ENCODE data around the gene SIN3B.

The SIN3B gene

DNA sequence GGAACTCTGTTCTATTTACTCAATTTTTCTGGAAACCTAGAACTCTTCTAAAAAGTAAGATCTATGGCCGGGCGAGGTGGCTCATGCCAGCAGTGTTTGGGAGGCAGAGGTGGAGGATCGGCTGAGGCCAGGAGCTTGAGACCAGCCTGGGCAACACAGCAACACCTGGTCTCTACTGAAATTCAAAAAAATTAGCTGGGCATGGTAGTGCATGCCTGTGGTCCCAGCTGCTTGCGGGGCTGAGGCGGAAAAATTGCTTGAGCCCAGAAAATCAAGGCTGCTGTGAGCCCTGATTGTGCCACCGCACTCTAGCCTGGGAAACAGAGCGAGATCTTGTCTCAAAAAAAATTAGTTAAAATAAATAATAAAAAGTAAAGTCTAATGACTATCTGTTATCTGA lies 88.2 kb downstream of the SIN3B start:
- no peak for DNase-seq

DNA sequence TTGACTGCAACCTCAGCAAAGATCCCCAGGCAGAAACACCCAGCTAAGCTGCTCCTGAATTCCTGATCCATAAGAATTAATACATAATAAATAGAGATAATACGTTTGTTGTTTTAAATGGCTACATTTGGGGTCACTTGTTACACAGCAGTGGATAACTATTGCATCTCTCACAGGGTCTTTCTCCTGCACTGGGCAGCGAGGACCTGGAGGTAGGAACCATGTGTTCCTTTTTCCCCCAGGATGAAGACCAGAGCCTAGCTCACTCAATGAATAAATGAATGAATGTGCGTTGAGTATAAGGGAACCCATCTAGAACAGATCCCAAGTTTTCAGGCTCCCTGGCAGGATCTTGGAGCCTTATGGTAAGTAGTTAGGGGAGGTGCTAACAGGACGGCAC lies 90.3 kb downstream of the SIN3B start:
- no peak for DNase-seq

DNA sequence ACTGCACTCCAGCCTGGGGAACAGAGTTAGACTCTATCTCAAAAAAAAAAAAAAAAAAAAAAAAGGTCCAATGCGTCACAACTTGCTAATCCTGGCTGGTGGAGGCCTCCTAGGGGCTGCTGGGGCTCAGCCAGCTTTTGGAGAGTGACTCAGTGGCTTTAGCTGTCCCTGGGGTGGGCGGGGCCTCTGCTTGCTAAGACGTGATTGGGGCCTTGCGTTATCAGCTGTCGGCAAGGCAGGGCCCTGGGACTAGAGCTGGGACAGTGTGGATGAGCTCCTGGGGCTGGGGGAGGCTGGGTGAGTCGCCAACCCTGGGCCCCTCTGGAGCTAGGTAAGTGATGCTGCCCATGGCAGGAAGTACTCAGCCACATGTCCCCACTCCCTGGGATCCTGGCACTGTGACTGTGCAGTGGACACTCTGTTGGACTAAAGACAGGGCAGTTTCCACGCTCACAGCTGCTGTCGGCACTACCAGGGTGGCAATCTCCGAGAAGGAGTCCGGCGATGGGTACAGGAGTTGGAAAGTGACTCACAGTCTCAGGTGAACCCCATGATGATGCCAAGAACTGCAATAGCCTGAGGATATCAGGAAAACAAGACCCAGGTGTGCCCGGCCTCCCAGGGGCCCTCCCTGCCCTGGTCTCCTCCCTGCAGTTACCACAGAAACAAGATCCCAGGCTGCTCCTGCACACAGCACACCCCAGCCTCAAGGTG lies 91.8 kb downstream of the SIN3B start:
- no peak for DNase-seq

DNA sequence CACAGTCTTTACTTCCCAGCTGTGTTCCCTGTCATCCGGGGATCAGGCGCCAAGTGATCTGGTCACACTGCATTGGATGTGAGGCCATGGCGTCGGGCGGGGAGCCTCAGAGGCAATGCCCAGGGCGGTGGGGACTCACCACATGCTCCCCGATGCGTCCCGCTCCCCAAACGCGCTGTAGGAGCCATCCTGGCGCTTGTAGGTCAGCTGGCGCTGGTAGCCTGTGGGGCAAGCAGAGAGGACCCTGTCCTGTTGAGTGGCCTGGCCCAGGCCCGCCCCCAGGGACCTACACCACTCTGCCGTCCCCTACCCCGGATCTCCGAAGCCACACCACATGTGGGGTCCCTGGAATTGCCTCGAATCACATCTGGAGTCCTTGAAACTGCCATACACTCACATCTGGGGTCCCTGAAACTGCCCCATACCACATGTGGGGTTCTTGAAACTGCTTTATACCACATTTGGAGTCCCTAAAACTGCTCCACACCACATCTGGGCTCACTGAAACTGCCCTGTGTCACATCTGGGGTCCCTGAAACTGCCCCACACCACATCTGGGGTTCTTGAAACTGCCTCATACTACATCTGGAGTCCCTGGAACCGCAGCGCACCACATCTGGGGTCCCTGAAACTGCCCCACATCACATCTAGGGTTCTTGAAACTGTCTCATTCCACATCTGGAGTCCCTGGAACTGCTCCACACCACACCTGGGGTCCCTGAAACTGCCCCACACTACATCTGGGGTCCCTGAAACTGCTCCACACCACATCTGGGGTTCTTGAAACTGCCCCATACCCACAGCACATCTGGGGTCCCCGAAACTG lies 92.8 kb downstream of the SIN3B start:
- no peak for DNase-seq

DNA sequence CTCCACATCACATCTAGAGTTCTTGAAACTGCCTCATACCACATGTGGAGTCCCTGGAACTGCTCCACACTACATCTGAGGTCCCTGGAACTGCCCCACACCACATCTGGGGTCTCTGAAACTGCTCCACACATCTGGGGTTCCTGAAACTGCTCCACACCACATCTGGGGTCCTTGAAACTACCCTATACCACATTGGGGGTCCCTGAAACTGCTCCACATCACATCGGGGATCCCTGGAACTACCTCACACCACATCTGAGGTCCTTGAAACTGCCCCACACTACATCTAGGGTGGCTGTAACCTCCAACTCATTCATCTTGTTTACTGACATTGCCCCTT lies 93.4 kb downstream of the SIN3B start:
- DNase-seq: no peak

DNA sequence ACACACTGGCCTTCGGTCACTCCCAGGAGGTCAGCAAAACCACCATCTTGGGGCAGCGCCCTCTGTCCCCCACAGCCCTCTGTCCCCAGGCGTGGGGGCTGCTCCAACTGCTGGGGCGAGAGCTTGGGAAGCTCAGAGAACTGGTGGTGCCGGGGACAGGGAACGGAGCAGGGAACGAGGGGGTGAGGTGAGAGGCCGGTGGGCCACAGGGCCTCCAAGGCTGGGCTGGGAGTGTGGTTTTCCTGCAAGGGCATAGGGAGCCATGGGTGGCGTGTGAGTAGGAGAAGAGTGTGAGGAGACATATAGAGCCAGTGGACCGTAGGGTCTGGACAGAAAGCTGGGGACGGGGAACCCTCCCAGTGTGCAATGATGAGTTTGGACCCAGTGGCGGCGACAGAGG lies 93.8 kb downstream of the SIN3B start:
- no peak for DNase-seq

DNA sequence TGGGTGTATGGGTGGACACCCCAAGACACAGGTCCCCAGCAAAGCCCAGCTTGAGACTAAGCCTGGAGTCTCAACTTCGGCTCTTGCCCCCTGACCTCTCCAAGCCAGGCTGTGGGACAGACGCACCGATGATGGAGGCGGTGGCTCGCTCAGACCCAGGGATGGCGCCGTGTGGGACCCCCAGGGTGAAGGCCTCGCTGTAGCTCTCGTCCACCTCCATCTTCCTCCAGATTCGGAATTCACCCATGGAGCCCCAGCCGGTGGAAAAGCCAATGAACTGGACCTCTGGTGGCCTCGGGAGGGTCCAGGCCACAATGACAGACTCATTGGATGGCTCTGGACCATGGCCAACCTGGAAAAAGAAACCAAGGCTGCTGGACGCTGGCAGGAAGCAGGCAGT lies 98.7 kb downstream of the SIN3B start:
- no peak for DNase-seq

DNA sequence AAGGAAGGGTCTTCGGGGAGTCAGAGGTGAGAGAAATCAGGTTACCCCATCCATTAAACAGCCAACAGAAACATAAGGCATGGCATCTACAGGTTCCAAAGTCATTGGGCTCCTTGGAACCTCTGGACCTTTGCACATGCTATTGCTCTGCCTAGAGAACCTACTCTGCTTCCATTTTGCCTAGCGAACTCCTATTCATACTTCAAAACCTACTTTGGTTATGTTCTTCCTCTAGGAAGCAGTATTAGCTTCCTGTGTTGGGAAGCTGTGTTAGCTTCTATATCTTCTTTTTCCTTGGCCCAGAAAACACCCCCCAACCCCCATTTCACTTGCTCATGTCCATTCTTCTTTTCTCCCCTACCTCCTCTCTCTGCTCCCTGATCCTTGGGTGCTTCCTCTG lies 99.2 kb downstream of the SIN3B start:
- no peak for DNase-seq

DNA sequence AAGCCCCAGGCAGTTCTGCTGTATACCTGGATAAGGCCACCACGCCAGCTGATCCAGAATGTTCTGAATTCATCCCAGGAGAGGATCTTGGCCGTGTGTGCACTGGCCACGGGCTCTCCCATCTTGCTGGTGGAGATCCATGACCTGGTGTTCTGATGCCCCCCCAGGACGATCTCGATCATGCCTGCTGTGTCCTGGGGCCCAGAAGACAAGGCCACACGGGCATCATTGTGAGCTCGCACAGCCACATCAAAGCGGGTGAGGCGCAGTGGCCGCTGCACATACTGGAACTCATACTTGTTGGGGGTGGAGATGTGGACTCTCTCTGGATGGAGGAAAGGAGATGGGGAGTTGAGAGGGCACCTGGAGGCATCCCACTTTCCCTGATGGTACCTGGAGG lies 99.7 kb downstream of the SIN3B start:
- DNase-seq: no peak

All from hippocampal formation (tissue), 2 donors.